GM19395 (cell line): ENCODE data around the gene FERMT2.

Experiments used
- ATAC-seq: cut with Tn5 transposase; IDR thresholded peaks from one replicate; pipeline ENCODE4 v1.9.1; 2021; ENCODE audit warnings: mild to moderate bottlenecking, moderate library complexity; ENCODE audit not compliant: unreplicated experiment

The FERMT2 gene

GRCh38 chr14:52902971-52903619, 47.8 kb downstream of the FERMT2 start:
- ATAC-seq, result no peak

GRCh38 chr14:52901357-52901980, 49.4 kb downstream of the FERMT2 start:
- no peak for ATAC-seq

GRCh38 chr14:52900731-52901130, 50.1 kb downstream of the FERMT2 start:
- no peak for ATAC-seq

DNA sequence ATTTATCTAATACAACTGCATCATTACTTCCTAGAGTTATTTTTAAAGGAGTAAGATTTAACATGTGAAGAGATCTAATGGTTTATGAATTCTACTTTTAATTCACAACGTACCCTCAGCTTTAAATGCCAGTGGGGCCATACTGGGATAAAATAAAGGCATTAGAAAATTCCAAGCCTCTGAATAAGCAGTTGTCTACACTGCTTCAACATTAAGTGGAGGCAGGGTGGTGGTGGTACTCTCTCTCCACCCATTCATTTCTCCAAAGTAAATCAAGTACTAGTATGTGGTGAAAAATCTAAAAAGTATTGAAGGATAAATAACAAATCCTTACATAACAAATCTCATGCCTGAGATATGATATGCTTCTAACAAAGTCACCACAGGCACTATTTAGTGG, 52.4 kb downstream of the FERMT2 start:
- ATAC-seq, result no peak

DNA sequence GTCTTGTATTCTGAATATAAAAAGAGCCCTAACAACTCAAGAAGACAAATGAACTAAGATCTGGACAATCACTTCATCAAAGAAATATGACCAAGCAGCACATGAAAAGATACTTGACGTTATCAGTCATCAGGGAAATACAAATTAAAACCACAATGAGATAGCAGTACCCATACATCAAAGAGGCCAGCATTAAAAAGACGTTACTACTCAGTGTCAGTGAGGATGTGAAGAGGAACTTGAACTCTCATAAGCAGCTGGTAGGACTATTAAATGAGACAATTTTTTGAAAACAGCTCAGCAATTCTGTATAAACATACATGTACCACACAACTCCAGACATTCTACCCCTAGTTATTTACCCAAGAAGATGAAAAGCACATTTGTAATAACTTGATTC, 55.9 kb downstream of the FERMT2 start:
- ATAC-seq, result no peak

DNA sequence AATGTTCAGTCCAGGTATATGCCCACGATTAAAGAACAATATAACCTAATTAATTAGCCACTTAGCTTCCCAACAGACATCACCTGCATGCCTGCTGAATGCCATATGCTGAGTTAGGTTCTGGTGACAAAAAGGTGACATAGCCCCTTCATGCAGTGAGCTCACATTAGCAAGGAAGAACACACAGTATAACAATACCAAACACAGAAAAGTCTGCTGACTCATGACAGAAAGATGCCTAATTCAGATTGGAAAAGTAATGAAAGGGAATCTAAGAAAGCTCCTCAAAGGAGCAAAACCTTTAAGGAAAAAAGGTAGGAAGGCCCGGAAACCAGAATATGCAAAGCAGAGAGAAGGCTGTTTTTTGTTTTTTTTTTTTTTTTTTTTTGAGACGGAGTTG, 59.0 kb downstream of the FERMT2 start:
- ATAC-seq, result no peak

- no peak for ATAC-seq
Measured at GRCh38 chr14:52888839-52889838, 61.7 kb downstream of the FERMT2 start.

DNA sequence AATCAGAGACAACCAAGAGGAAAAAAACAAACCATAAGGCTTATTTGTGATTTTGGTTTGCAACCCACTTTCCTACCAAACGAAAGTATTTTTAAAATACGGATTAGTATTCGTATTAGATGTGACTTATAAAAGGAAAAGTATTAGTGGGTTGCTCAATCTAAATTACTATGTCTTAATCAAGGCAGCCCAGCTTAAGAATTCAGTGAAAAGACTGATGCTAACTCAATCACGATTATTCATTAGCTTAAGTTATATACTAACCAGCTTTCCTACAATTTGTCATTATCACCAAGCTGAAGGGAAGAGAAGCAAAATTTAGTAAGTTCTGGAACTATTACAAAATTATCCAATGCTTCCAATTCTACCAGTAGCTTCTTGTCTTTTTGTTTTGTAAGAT, 62.7 kb downstream of the FERMT2 start:
- no peak for ATAC-seq

DNA sequence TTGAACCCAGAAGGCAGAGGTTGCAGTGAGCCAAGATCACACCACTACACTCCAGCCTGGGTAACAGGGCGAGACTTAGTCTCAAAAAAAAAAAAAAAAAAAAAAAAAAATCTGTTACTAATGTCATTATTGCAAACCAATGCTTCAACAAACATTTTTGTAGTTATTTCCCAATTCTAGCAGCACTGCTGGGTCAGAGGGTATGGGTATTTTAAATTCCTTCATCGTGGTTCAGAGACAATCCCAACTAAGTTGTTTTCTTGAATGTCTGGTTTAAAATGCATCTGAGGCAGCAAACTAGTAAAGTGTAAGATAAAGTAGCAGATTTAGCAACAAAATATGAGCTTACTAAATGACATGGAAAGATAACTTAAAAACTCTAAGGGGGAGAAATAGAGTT, 65.6 kb downstream of the FERMT2 start:
- no peak for ATAC-seq

GRCh38 chr14:52883658-52884057, 67.2 kb downstream of the FERMT2 start:
- no peak for ATAC-seq

DNA sequence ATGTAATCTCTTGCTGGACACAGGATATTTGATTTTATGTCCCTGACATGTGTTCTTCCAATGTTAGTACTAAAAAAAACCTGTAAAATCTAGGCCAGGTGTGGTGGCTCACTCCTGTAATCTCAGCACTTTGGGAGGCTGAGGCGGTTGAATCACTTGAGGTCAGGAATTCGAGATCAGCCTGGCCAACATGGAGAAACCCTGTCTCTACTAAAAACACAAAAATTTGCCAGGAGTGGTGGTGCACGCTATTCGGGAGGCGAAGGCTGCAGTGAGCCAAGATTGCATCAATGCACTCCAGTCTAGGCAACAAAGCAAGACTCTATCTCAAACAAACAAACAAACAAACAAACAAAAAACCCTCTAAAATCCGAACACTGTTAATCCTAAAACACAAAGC, 68.0 kb downstream of the FERMT2 start:
- no peak for ATAC-seq

DNA sequence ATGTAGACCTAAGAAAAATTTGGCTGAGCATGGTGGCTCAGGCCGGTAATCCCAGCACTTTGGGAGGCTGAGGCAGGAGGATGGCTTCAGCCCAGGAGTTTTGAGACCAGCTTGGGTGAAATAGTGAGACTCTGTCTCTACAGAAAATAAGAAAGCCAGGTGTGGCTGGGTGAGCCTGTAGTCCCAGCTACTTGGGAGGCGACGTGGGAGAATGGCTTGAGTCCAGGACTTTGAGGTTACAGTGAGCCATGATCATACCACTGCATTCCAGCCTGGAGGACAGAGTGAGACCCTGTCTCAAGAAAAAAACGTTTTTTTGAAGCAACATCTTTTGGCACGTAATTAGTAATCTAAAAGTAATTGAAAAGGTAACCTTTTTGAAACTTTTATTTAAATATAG, 70.9 kb downstream of the FERMT2 start:
- ATAC-seq, result no peak

DNA sequence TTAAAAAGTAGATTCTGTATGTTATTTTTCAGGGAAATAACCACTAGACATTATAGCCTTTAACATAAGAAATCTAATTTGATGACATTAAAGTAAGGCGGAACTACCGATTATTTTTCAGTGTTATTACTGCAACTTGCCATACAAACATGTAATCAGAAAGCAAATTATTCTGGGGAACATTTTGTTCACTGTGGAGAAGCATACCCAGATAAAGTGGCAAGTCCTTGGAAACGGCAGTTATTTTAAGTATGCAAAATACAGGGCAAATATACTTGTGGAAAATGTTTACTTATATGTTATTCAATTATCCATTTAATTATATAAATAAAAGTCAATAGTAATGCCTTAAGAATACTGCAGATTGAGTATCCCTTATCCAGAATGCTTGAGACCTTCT, 71.9 kb downstream of the FERMT2 start:
- ATAC-seq, result no peak

GRCh38 chr14:52878469-52878868, 72.4 kb downstream of the FERMT2 start:
- no peak for ATAC-seq

- ATAC-seq, result no peak
Measured at GRCh38 chr14:52877628-52878027, 73.2 kb downstream of the FERMT2 start.

DNA sequence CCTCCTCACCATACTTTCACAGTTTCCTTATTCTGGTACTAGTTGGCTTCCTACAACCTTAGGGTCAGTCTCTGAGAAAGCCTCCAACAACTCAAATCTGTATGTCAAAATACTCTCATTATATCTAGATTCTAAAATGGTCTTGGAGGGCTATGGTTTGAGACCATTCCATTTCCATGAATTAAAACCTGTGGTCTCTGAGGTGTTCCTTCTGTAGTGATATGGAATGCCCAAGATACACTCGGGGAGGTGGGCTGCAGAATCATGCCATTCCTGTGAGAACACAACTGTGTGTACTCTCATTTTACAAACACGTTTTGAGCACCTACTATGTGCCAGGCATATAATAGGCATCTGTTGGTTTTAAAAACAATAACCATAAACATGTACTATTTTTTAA, 74.0 kb downstream of the FERMT2 start:
- ATAC-seq, result no peak

GRCh38 chr14:52876311-52876710, 74.5 kb downstream of the FERMT2 start:
- ATAC-seq, result no peak

GRCh38 chr14:52875707-52876106, 75.1 kb downstream of the FERMT2 start:
- no peak for ATAC-seq

DNA sequence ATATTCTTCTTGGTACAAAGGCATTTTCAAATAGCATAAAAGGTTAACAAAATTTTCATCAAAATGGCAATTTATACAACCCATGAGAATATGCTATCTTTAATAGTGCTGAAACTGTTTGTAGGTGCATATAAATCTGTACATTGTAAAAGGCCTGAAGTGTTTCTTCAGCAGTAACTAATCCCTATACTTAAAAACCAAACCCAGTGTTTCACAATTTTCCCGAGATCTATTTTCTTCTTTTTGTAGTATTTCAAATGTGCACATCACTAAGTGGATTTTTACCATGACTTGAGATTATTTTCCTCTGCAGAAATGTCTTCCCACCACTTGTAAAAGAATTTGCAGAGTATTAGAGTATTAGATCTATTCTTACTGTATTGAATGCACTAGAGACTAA, 76.5 kb downstream of the FERMT2 start:
- no peak for ATAC-seq

DNA sequence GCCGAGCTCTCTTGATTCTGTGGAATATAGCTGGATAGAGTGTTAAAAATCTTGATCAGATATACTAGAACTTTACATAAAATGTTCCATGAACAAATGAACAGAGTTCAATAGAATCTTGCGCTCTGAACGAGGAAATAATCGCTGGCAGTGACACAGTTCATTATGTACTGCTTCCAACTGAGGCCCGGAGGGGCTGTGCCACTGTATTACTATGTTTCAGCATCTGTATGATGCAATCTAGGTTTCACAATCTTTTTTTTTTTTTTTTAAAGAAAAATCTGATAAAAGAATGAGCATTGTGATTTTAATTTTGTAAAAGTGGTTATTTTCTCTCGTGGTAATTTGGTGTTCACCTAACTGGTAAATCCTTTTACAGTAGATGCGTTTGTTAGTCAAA, 77.2 kb downstream of the FERMT2 start:
- no peak for ATAC-seq

DNA sequence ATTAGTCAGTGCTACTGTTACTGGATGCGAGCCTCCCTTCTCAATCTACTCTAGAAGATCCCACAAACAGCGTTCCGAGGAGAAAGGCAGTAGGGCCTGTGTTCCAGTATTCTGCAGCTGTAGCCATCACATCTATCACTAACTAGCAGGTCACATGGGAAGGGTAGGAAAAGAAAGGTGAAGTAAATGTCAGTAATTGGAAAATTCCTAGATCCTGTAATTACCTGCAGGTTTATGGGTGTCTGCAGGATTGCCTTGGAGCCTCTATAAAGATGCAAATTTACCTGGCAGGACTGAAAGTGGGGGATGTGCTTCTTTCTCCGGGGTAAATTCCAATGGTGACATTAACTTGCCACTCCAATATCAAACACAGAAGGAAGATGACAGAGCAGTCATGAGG, 77.8 kb downstream of the FERMT2 start:
- ATAC-seq, result no peak

DNA sequence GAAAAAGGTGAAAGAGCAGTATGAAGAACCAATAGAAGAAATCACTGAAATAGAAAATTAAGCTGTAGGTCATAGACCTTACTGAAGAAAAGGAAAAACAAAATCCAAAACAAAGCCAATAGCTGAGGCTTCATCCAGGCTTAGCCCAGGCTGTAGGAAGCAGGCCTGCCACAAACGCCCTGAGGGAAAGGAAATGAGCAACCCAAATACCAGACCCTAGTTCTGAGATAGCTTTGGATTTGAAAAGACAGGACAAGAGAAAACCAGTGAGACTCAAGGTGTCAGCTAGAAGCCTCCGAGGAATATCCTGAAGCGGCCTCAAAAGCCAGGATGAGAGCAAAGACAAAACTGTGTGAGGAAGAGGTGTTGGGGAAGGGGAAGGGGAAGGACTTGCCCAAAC, 79.2 kb downstream of the FERMT2 start:
- ATAC-seq, result no peak
